Measurements from ENCODE around the gene SUOX. TPM values are rescaled to one million over a fixed set of nuclear protein-coding genes. Genes with fewer than 3 reads are reported as not detected.
A peak's percentile ranks its signal among the peaks of the same experiment; 100 is the strongest.

The SUOX gene
- total RNA-seq (1 to 10 TPM; 2.6 to 7.3 (median 3.2) TPM), total RNA-seq (0.53 to 10.2 (median 1.5) reads per million in 29 experiments)
- 2.6 TPM for total RNA-seq (2013)

DNA sequence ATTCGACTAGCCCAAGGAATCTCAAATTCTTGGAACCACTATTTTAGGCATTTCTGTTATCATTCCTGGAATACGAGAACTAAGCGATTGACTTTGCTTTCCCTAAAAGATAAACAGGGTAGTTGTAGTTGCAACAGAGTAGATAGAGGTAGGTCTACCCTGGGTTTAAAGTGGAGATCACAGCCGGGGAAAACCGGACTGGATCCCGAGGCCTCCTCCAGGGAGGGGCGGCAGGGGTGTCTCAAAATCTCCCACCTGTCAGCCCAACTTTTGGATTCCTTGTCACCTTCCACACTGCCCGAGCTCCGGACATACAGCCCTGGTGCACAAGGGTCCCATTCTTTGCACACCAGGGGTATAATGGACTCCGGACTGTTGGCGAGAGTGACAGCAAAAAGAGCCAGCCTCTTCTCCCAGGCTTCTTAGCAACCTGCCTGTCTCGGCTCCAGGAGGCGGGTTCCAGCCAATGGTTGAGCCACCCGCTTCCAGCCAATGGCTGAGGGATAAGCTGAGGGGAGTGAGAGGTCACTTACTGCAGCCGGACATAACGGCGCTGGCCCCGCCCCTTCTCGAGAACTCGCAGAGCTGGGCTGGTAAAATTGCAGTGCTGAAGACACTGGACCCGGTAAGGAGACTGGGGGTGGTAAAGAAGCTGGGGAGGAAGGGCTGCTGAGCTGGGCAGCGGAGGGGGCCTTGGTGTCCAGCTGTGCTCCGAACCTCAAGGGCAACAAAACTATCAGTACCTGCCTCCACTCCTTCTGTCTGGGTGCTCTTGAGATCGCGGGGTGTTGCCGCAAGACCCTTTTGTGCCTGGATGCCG is at the start of gene SUOX:
Gene SUOX (plus strand): TSS at position 562 of the 820 bp plus-strand sequence. CDS start 4,946 bp downstream, outside the sequence.
- Mint-ChIP-seq H3K27ac (peak within 1 kb of the TSS; percentile 23 to 34), H3K9me3 (no peaks in the 10 kb centered on the region), H3K4me1 (peaks cover 21 to 24% (median 22%) of the 10 kb centered on the region in 3 donors), H3K27me3 (peaks cover 0 to 9% of the 10 kb centered on the region in 2 donors), H3K36me3 (peaks cover 12% of the 10 kb centered on the region), H3K4me3 (peak within 1 kb of the TSS; percentile 46 to 66 (median 56))
- Histone ChIP-seq H3K36me3 (ENCODE audit: control insufficient read depth in 2 of 2, extremely low read depth in 1 of 2, insufficient read depth in 1 of 2, low read length in 1 of 2) (peaks cover 6 to 25% of the 10 kb centered on the region in 2 donors), H3K27ac (ENCODE audit: low read length) (no peak within 1 kb of the TSS), H3K4me1 (ENCODE audit: control insufficient read depth in 1 of 2, extremely low read depth in 1 of 2, insufficient read depth in 2 of 2, low read length in 2 of 2) (peaks cover 0 to 16% of the 10 kb centered on the region in 2 experiments), H3K27me3 (replicated peaks in 1 of 2; ENCODE audit: control insufficient read depth in 2 of 2, extremely low read depth in 1 of 2, insufficient read depth in 2 of 2, low read length in 1 of 2) (peaks cover 0 to 22% of the 10 kb centered on the region in 2 experiments), H3K9me3 (no peaks in the 10 kb centered on the region), H3K4me3 (ENCODE audit: control insufficient read depth in 1 of 2, extremely low read depth in 1 of 2, low read length in 1 of 2) (peak within 1 kb of the TSS in 1 of 2 donors; percentile 49)
- peak; percentile 25 to 60 (median 36) for ATAC-seq (replicated peaks in 1 of 4)
- DNase-seq, result peak in 16 of 35 experiments; percentile 7 to 63 (median 26)
- 14% methylated on average over 20 of the region's 27 CpGs for WGBS (ENCODE audit: insufficient coverage)
- CTCF ChIA-PET, result interaction anchor here (0.5 to 2.5 kb wide), 19 partner anchors 10 to 381 kb away, joined by 3 to 26 read pairs (median 5); partner anchors contain the start of gene RAB5B (in 1 of the 2)
- POLR2A ChIA-PET, result no interaction called here

- H3K27me3 ChIP-seq (replicated peaks in 1 of 2; ENCODE audit: control insufficient read depth in 2 of 2, extremely low read depth in 1 of 2, insufficient read depth in 2 of 2, low read length in 1 of 2), result no peaks in the 10 kb centered on the region
- DNase-seq, result no peak
- peaks cover 0 to 21% of the 10 kb centered on the region in 2 experiments for H3K4me1 ChIP-seq (ENCODE audit: control insufficient read depth in 1 of 2, extremely low read depth in 1 of 2, insufficient read depth in 2 of 2, low read length in 2 of 2)
- peaks cover 31% of the 10 kb centered on the region for H3K36me3 Mint-ChIP-seq
- no peaks in the 10 kb centered on the region for H3K9me3 Mint-ChIP-seq
- no peak overlapping the region for H3K4me3 Mint-ChIP-seq
- no peak overlapping the region for H3K27ac ChIP-seq (ENCODE audit: low read length)
- ATAC-seq (replicated peaks in 1 of 4), result peak; percentile 25 to 34 (median 30)
- H3K27me3 Mint-ChIP-seq, result no peaks in the 10 kb centered on the region
- WGBS (ENCODE audit: insufficient coverage), result 75% methylated on average over 1 of the region's 4 CpGs
- peaks cover 27 to 32% (median 31%) of the 10 kb centered on the region in 3 donors for H3K4me1 Mint-ChIP-seq
- H3K4me3 ChIP-seq (ENCODE audit: control insufficient read depth in 1 of 2, extremely low read depth in 1 of 2, low read length in 1 of 2), result no peak overlapping the region
- peaks cover 7 to 57% of the 10 kb centered on the region in 2 donors for H3K36me3 ChIP-seq (ENCODE audit: control insufficient read depth in 2 of 2, extremely low read depth in 1 of 2, insufficient read depth in 1 of 2, low read length in 1 of 2)
- CTCF ChIA-PET, result interaction anchor here in 1 of 2 donors (0.7 to 1.2 kb wide), 2 partner anchors 19 to 405 kb away, joined by 3 read pairs; partner anchors contain the start of genes RAB5B and STAT2
- POLR2A ChIA-PET, result no interaction called here
- H3K27ac Mint-ChIP-seq, result peak overlapping the region; percentile 81 to 88
- H3K9me3 ChIP-seq, result no peaks in the 10 kb centered on the region
Observed at GRCh38 chr12:55955344-55955743, 41.7 kb upstream of the SUOX start.

DNA sequence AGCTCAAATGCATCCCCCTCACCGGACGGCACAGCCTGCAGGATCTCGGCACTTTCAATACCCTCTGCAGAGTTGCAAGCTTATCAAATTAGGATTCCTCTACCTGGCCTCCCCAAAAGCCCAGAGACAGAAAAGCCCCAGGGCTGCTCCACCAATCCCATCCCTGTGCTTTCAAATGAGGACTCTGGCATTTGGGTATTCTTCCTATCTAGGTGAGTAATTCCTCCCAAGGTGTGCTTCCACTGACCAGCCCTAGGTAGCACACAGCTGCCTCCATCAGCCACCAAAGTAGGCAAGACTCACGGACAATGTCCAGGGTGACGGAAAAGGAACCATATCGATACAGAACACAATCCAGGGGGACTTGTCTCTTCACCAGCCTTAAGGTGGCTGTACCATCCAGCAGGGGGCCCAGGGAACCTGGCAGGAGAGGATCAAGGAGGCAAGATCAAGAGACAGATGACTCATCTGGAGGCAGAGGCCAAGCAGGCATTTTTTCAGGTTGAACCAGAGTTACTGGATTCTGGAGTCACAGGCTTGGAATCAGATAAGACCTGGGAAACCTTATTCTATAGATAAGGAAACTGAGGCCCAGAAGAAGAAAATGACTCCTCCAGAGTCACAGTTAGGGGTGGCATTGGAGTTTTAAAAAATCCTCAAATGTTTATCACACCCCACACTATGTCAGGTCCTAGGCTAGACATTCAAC is 41.1 kb upstream of the SUOX start:
- Histone ChIP-seq H3K4me3 (ENCODE audit: control insufficient read depth in 1 of 2, extremely low read depth in 1 of 2, low read length in 1 of 2) (no peak overlapping the region), H3K27me3 (replicated peaks in 1 of 2; ENCODE audit: control insufficient read depth in 2 of 2, extremely low read depth in 1 of 2, insufficient read depth in 2 of 2, low read length in 1 of 2) (no peaks in the 10 kb centered on the region), H3K4me1 (ENCODE audit: control insufficient read depth in 1 of 2, extremely low read depth in 1 of 2, insufficient read depth in 2 of 2, low read length in 2 of 2) (peaks cover 0 to 21% of the 10 kb centered on the region in 2 experiments), H3K9me3 (no peaks in the 10 kb centered on the region), H3K36me3 (ENCODE audit: control insufficient read depth in 2 of 2, extremely low read depth in 1 of 2, insufficient read depth in 1 of 2, low read length in 1 of 2) (peaks cover 7 to 51% of the 10 kb centered on the region in 2 donors), H3K27ac (ENCODE audit: low read length) (peak overlapping the region; percentile 5)
- POLR2A ChIA-PET, result no interaction called here
- Mint-ChIP-seq H3K4me3 (no peak overlapping the region), H3K36me3 (peaks cover 31% of the 10 kb centered on the region), H3K27ac (peak overlapping the region; percentile 81 to 88), H3K9me3 (no peaks in the 10 kb centered on the region), H3K4me1 (peaks cover 27 to 32% (median 31%) of the 10 kb centered on the region in 3 donors), H3K27me3 (no peaks in the 10 kb centered on the region)
- peak; percentile 68 to 84 (median 72) for ATAC-seq (replicated peaks in 1 of 4)
- 89% methylated on average over 6 of the region's 6 CpGs for whole genome bisulfite sequencing (ENCODE audit: insufficient coverage)
- DNase-seq, result peak in 12 of 35 experiments; percentile 14 to 61 (median 30)
- CTCF ChIA-PET, result interaction anchor here in 1 of 2 donors (0.7 kb wide), 1 partner anchor 404 kb away, joined by 3 read pairs; the partner anchor contains the start of gene STAT2

DNA sequence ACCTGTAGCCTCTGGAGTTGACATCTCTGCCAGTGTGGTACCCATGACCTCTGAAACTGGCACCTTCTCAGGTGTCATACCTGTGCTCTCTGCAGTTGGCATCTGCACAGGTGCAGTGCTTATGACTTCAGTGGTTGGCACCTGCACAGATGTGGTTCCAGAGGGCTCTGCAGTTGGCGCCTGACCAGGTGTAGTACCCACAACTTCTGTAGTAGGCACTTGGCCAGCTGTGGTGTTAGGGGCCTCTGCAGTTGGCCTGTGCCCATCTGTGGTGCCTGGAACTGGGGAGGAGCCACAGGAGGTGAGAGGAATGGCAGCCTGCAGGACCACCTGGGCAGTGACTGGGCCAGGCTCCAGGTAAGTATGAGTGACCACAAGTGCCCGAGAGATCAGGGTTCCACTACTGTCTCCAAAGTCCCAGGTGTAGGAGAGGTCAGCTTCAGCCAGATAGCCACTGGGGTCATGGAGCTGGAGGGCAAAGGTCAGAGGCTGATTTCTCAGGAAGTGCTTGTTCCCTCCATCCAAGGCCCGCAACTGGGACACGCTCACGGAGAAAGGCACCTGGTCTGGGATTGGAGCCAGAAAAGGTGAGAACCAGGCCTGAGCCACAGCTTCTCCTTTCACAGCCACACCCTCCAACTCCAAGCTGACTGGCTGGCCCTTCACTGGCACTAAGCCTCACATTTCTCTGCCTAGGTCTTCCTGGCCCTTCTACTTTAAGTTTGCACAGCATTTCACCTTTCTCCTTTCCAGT is 39.8 kb upstream of the SUOX start:
- Histone ChIP-seq H3K4me1 (ENCODE audit: control insufficient read depth in 1 of 2, extremely low read depth in 1 of 2, insufficient read depth in 2 of 2, low read length in 2 of 2) (peaks cover 0 to 18% of the 10 kb centered on the region in 2 experiments), H3K27me3 (replicated peaks in 1 of 2; ENCODE audit: control insufficient read depth in 2 of 2, extremely low read depth in 1 of 2, insufficient read depth in 2 of 2, low read length in 1 of 2) (no peaks in the 10 kb centered on the region), H3K27ac (ENCODE audit: low read length) (peak overlapping the region; percentile 44), H3K36me3 (ENCODE audit: control insufficient read depth in 2 of 2, extremely low read depth in 1 of 2, insufficient read depth in 1 of 2, low read length in 1 of 2) (peaks cover 0 to 37% of the 10 kb centered on the region in 2 donors), H3K4me3 (ENCODE audit: control insufficient read depth in 1 of 2, extremely low read depth in 1 of 2, low read length in 1 of 2) (no peak overlapping the region), H3K9me3 (no peaks in the 10 kb centered on the region)
- Mint-ChIP-seq H3K9me3 (no peaks in the 10 kb centered on the region), H3K4me3 (no peak overlapping the region), H3K36me3 (peaks cover 19% of the 10 kb centered on the region), H3K27ac (peak overlapping the region; percentile 78 to 88), H3K4me1 (peaks cover 19 to 25% (median 20%) of the 10 kb centered on the region in 3 donors), H3K27me3 (no peaks in the 10 kb centered on the region)
- peak in 1 of 35 experiments; percentile 7 for DNase-seq
- POLR2A ChIA-PET, result interaction anchor here in 1 of 2 donors (1.0 kb wide), 1 partner anchor 16 kb away, joined by 3 read pairs; the partner anchor contains the start of gene RAB5B
- CTCF ChIA-PET, result interaction anchor here (0.5 kb wide), 2 partner anchors 26 to 910 kb away, joined by 4 to 9 read pairs; no protein-coding TSS in a partner anchor
- peak in 1 of 4 experiments; percentile 5 for ATAC-seq (replicated peaks in 1 of 4)
- 81% methylated on average over 5 of the region's 5 CpGs for WGBS (ENCODE audit: insufficient coverage)

GRCh38 chr12:55963760-55964159 is 33.3 kb upstream of the SUOX start:
- Mint-ChIP-seq H3K4me3 (no peak overlapping the region), H3K27me3 (no peaks in the 10 kb centered on the region), H3K9me3 (no peaks in the 10 kb centered on the region), H3K27ac (no peak overlapping the region), H3K36me3 (no peaks in the 10 kb centered on the region), H3K4me1 (peaks cover 30 to 32% (median 31%) of the 10 kb centered on the region in 3 donors)
- Histone ChIP-seq H3K9me3 (no peaks in the 10 kb centered on the region), H3K4me1 (ENCODE audit: control insufficient read depth in 1 of 2, extremely low read depth in 1 of 2, insufficient read depth in 2 of 2, low read length in 2 of 2) (peaks cover 10 to 27% of the 10 kb centered on the region in 2 experiments), H3K4me3 (ENCODE audit: control insufficient read depth in 1 of 2, extremely low read depth in 1 of 2, low read length in 1 of 2) (no peak overlapping the region), H3K36me3 (ENCODE audit: control insufficient read depth in 2 of 2, extremely low read depth in 1 of 2, insufficient read depth in 1 of 2, low read length in 1 of 2) (peaks cover 0 to 3% of the 10 kb centered on the region in 2 donors), H3K27ac (ENCODE audit: low read length) (no peak overlapping the region), H3K27me3 (replicated peaks in 1 of 2; ENCODE audit: control insufficient read depth in 2 of 2, extremely low read depth in 1 of 2, insufficient read depth in 2 of 2, low read length in 1 of 2) (no peaks in the 10 kb centered on the region)
- no peak for DNase-seq
- POLR2A ChIA-PET, result no interaction called here
- WGBS (ENCODE audit: insufficient coverage), result 90% methylated on average over 2 of the region's 2 CpGs
- CTCF ChIA-PET, result no interaction called here
- no peak for ATAC-seq (replicated peaks in 1 of 4)

Measured in T-cell (primary cell).